IMR-90 (cell line): ENCODE results near the gene ASTN2. TPM values are rescaled to one million over a fixed set of nuclear protein-coding genes. Genes with fewer than 3 reads are reported as not detected.
A peak's percentile ranks its signal among the peaks of the same experiment; 100 is the strongest.

ENCODE experiments used
- ATAC-seq: fragments of 200-7000 bp; cut with Tn5 transposase; 2 replicates; pipeline ENCODE4 v1.9.1; 2020; ENCODE audit warnings: low read depth, mild to moderate bottlenecking, moderate library complexity
- BruUV-seq: library from RNA; stranded (reverse); fragments of 400-500 nt; replicated peaks from 2 replicates; lab custom pipeline; 2021; lab: Mats Ljungman, UMichigan
- CTCF ChIA-PET: fragments of 300-600 bp; formaldehyde crosslinking; extraction: SDS; loops from one replicate; lab custom pipeline; 2021; ENCODE audit warnings: antibody characterized with exemption; lab: Yijun Ruan, JAX
- POLR2A ChIA-PET: fragments of 300-600 bp; sonication (Branson Sonifier 250); formaldehyde crosslinking; loops from one replicate; lab custom pipeline; 2022; ENCODE audit warnings: antibody characterized with exemption; ENCODE audit not compliant: unreplicated experiment; lab: Charles Lee
- DNase-seq: peaks from one replicate; pipeline ENCODE4 v3.0.0; 2013
- H2AFZ ChIP-seq: replicated peaks from 2 replicates; pipeline ENCODE3; 2013; ENCODE audit warnings: low read length, mild to moderate bottlenecking; ENCODE audit not compliant: poor library complexity
- H2AK5ac ChIP-seq: 2 replicates; pipeline ENCODE4 v1.6.1; 2013; ENCODE audit warnings: low read depth, low read length, inconsistent platforms
- H2AK9ac ChIP-seq: replicated peaks from 2 replicates; pipeline ENCODE3; 2013; ENCODE audit warnings: mild to moderate bottlenecking, low read depth, low read length, moderate library complexity; ENCODE audit not compliant: poor library complexity
- H2BK120ac ChIP-seq: 2 replicates; pipeline ENCODE4 v1.6.1; 2013; ENCODE audit warnings: low read depth, low read length, inconsistent platforms
- H2BK15ac ChIP-seq: 3 replicates; pipeline ENCODE4 v1.6.1; 2013; ENCODE audit warnings: low read depth, low read length, inconsistent platforms
- H2BK20ac ChIP-seq: 2 replicates; pipeline ENCODE4 v1.6.1; 2013; ENCODE audit warnings: low read depth, mild to moderate bottlenecking, inconsistent platforms, low read length, moderate library complexity
- H2BK5ac ChIP-seq: 2 replicates; pipeline ENCODE4 v1.6.1; 2013; ENCODE audit warnings: mild to moderate bottlenecking, low read depth, low read length, inconsistent platforms; ENCODE audit not compliant: poor library complexity, severe bottlenecking
- H3K14ac ChIP-seq: replicated peaks from 2 replicates; pipeline ENCODE4 v1.6.1; 2013; ENCODE audit warnings: low read depth, low read length, inconsistent platforms
- H3K18ac ChIP-seq: 2 replicates; pipeline ENCODE4 v1.6.1; 2013; ENCODE audit warnings: low read depth, low read length, control low read depth
- H3K23ac ChIP-seq: 2 replicates; pipeline ENCODE4 v1.6.1; 2013; ENCODE audit warnings: low read depth, low read length, inconsistent platforms
- H3K27ac ChIP-seq: 2 replicates; pipeline ENCODE4 v1.5.1; 2013; ENCODE audit warnings: mild to moderate bottlenecking, control low read depth, low read length; ENCODE audit not compliant: insufficient read depth
- H3K27me3 ChIP-seq: 2 replicates; pipeline ENCODE4 v1.6.1; 2013; ENCODE audit warnings: low read length; ENCODE audit not compliant: control insufficient read depth, insufficient read depth
- H3K36me3 ChIP-seq: 2 replicates; pipeline ENCODE4 v1.6.1; 2013; ENCODE audit warnings: low read length, mixed read lengths; ENCODE audit not compliant: control insufficient read depth, insufficient read depth
- H3K4ac ChIP-seq: 2 replicates; pipeline ENCODE4 v1.6.1; 2013; ENCODE audit warnings: low read depth, low read length, inconsistent platforms
- H3K4me1 ChIP-seq: 2 replicates; pipeline ENCODE4 v1.6.1; 2013; ENCODE audit warnings: low read length, mixed read lengths; ENCODE audit not compliant: control insufficient read depth, insufficient read depth
- H3K4me2 ChIP-seq: 2 replicates; pipeline ENCODE4 v1.6.1; 2013; ENCODE audit warnings: low read depth, mild to moderate bottlenecking, control low read depth, low read length, moderate library complexity
- H3K4me3 ChIP-seq: 2 replicates; pipeline ENCODE4 v1.5.1; 2013; ENCODE audit warnings: low read depth, mild to moderate bottlenecking, control low read depth, low read length, moderate library complexity; ENCODE audit not compliant: insufficient read depth
- H3K56ac ChIP-seq: 2 replicates; pipeline ENCODE4 v1.6.1; 2013; ENCODE audit warnings: low read length, inconsistent platforms; ENCODE audit not compliant: insufficient read depth; ENCODE audit errors: extremely low read depth
- H3K79me1 ChIP-seq, 2 experiments: 2 replicates each; pipeline ENCODE4 v1.6.1; 2013; ENCODE audit warnings: low read length in 2 of 2, inconsistent platforms in 1 of 2, low read depth in 1 of 2
- H3K9ac ChIP-seq: 2 replicates; pipeline ENCODE4 v1.6.1; 2013; ENCODE audit warnings: low read depth, low read length, control low read depth
- H3K9me1 ChIP-seq: 2 replicates; pipeline ENCODE4 v1.6.1; 2013; ENCODE audit warnings: low read length, inconsistent platforms; ENCODE audit not compliant: insufficient read depth
- H3K9me3 ChIP-seq: 2 replicates; pipeline ENCODE4 v1.6.1; 2013; ENCODE audit warnings: low read length; ENCODE audit not compliant: control insufficient read depth, insufficient read depth
- H4K20me1 ChIP-seq: 2 replicates; pipeline ENCODE4 v1.6.1; 2013; ENCODE audit warnings: low read length, inconsistent platforms; ENCODE audit not compliant: insufficient read depth
- H4K5ac ChIP-seq: 2 replicates; pipeline ENCODE4 v1.6.1; 2013; ENCODE audit warnings: mild to moderate bottlenecking, low read depth, low read length, control low read depth
- H4K8ac ChIP-seq, 2 experiments: 2 replicates each; pipeline ENCODE4 v1.6.1; 2013; ENCODE audit warnings: low read depth in 2 of 2, low read length in 2 of 2, control low read depth in 1 of 2, inconsistent platforms in 1 of 2
- H4K91ac ChIP-seq: 2 replicates; pipeline ENCODE4 v1.6.1; 2013; ENCODE audit warnings: low read depth, low read length, inconsistent platforms; ENCODE audit not compliant: insufficient read depth
- BHLHE40 ChIP-seq: fragments of 150-350 bp; IDR thresholded peaks from 2 replicates; pipeline ENCODE4 v1.6.1; 2016; ENCODE audit warnings: mild to moderate bottlenecking, low read depth, low read length
- CEBPB ChIP-seq: IDR thresholded peaks from 2 replicates; pipeline ENCODE4 v1.6.1; 2012; ENCODE audit warnings: low read depth, low read length, improper control_type of control experiment
- CHD1 ChIP-seq: IDR thresholded peaks from 2 replicates; pipeline ENCODE4 v1.6.1; 2012; ENCODE audit warnings: low read depth, low read length, improper control_type of control experiment
- CTCF ChIP-seq: conservative IDR thresholded peaks from 2 replicates; pipeline ENCODE4 v1.5.1; 2012; ENCODE audit warnings: mild to moderate bottlenecking, low read depth, low read length, improper control_type of control experiment
- FOS ChIP-seq: fragments of 150-350 bp; IDR thresholded peaks from 2 replicates; pipeline ENCODE4 v1.6.1; 2016; ENCODE audit warnings: low read depth, low read length
- MAFK ChIP-seq: IDR thresholded peaks from 2 replicates; pipeline ENCODE4 v1.6.1; 2012; ENCODE audit warnings: low read depth, low read length, improper control_type of control experiment
- MAZ ChIP-seq: IDR thresholded peaks from 2 replicates; pipeline ENCODE4 v1.6.1; 2012; ENCODE audit warnings: low read depth, mild to moderate bottlenecking, low read length, improper control_type of control experiment, moderate library complexity, borderline replicate concordance
- MXI1 ChIP-seq: IDR thresholded peaks from 2 replicates; pipeline ENCODE4 v1.6.1; 2012; ENCODE audit warnings: low read depth, mild to moderate bottlenecking, low read length, moderate library complexity, borderline replicate concordance
- NFE2L2 ChIP-seq: fragments of 150-350 bp; IDR thresholded peaks from 2 replicates; pipeline ENCODE4 v1.6.1; 2016; ENCODE audit warnings: low read depth, mild to moderate bottlenecking, low read length
- POLR2A ChIP-seq: IDR thresholded peaks from 2 replicates; pipeline ENCODE4 v1.6.1; 2012; ENCODE audit warnings: mild to moderate bottlenecking, low read depth, low read length
- RAD21 ChIP-seq: IDR thresholded peaks from 2 replicates; pipeline ENCODE4 v1.6.1; 2012; ENCODE audit warnings: low read length, improper control_type of control experiment
- RCOR1 ChIP-seq: IDR thresholded peaks from 2 replicates; pipeline ENCODE4 v1.6.1; 2012; ENCODE audit warnings: mild to moderate bottlenecking, low read length, improper control_type of control experiment; ENCODE audit not compliant: insufficient replicate concordance
- RFX5 ChIP-seq: IDR thresholded peaks from 2 replicates; pipeline ENCODE4 v1.8.0; 2012; ENCODE audit warnings: low read depth, mild to moderate bottlenecking, low read length, moderate library complexity
- SMC3 ChIP-seq: fragments of 150-350 bp; IDR thresholded peaks from 2 replicates; pipeline ENCODE4 v1.6.1; 2016; ENCODE audit warnings: low read depth, mild to moderate bottlenecking, antibody characterized with exemption, low read length, moderate library complexity
- USF2 ChIP-seq: fragments of 150-350 bp; IDR thresholded peaks from 2 replicates; pipeline ENCODE4 v1.6.1; 2017; ENCODE audit warnings: mild to moderate bottlenecking, antibody characterized with exemption, low read length, low read depth
- WGBS, 2 experiments: methylation state at CpG; one replicate each; pipeline versions ENCODE4 v1.1.5 to v1.1.7; 2013; ENCODE audit warnings: missing lambda C conversion rate in 2 of 2; ENCODE audit not compliant: insufficient read length in 1 of 2; ENCODE audit errors: extremely low coverage in 2 of 2; 5-methylcytosine and 5-hydroxymethylcytosine counted together
- dilution Hi-C: fragments of 300-500 bp; cut with HindIII; formaldehyde crosslinking; loops from one replicate; pipeline ENCODE4 v1.14.3; 2018; ENCODE audit warnings: low sequenced_read_pairs; ENCODE audit not compliant: unreplicated experiment
- in situ Hi-C: fragments of 300-500 bp; cut with MboI; formaldehyde crosslinking; loops from 3 replicates; pipeline ENCODE4 v1.14.3; 2019; ENCODE audit warnings: low sequenced_read_pairs, inconsistent platforms, mixed read lengths
- intact Hi-C: fragments of 100-400 bp; cut with micrococcal nuclease; formaldehyde crosslinking; loops from 2 replicates; pipeline ENCODE4 v1.10.0; 2022
- polyA plus RNA-seq, 3 experiments: library from polyadenylated mRNA; depleted of rRNA; stranded (reverse); fragments of >200 nt; gene quantifications; 2 replicates each; pipeline ENCODE4 v1.2.3, GENCODE V29; 2012; ENCODE audit warnings: low replicate concordance in 1 of 3
- total RNA-seq: library from RNA; depleted of rRNA; stranded (reverse); fragments of >200 nt; gene quantifications from 2 replicates; pipeline ENCODE4 v1.2.3, GENCODE V29; 2012
- TF ChIP-seq, protein P1 (sequence below): fragments of 150-350 bp; IDR thresholded peaks from 2 replicates; pipeline ENCODE4 v1.6.1; 2016; ENCODE audit warnings: low read depth, mild to moderate bottlenecking, low read length, moderate library complexity, borderline replicate concordance

The ASTN2 gene
- total and polyA plus RNA-seq, 2 of the 4 experiments (the other 2 are of a cell fraction): 3.8 to 6.8 TPM

DNA sequence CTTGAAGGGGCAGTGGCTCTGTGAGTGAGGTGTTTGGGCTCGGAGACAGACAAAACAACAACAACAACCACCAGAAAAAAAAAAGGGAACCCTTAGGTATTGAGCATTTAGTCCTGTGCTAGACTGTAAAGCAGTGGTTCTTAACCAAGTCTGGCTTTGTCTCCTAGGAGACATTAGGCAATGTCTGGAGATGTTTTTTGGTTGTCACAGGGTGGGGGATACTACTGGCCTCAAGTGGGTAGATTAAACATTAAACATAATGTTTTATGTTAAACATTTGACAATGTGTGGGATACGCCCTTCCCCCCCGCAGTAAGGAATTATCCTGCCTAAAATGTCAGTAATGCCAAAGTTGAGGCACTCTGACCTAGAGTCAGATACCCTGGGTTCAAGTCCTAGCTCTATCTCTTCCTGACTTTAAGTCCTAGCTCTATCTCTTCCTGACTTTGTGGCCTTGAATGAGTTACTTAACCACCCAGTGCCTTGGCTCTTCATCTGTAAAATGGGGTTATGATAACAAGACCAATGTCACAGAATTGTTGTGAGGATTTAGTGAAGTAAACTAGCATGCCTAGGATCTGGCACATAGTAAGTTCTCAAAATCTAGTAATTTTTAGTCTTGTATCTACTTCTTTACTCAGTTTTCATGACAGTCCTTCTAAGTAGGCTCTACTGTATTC, 725.9 kb downstream of the ASTN2 start:
- H4K20me1 ChIP-seq: peaks cover 51% of the 10 kb centered on the region
- no peak overlapping the region for H4K5ac ChIP-seq
- no peak for DNase-seq
- no peak overlapping the region for H3K4me3 ChIP-seq
- H2BK5ac ChIP-seq: no peak overlapping the region
- H2AK5ac ChIP-seq: no peak overlapping the region
- BruUV-seq: no TSS peak
- no peak overlapping the region for H2BK120ac ChIP-seq
- intact Hi-C loops (no loop called here), in situ Hi-C loops (no loop called here), dilution Hi-C loops (no loop called here)
- H3K27ac ChIP-seq: no peak overlapping the region
- H2AK9ac ChIP-seq: no peak overlapping the region
- H3K4me2 ChIP-seq: peak overlapping the region; percentile 99
- no peaks in the 10 kb centered on the region for H3K27me3 ChIP-seq
- no peak overlapping the region for H3K18ac ChIP-seq
- no peak overlapping the region for H3K9ac ChIP-seq
- no peak overlapping the region for H4K8ac ChIP-seq
- no peaks in the 10 kb centered on the region for H3K9me3 ChIP-seq
- no peak for ATAC-seq
- H4K91ac ChIP-seq: no peak overlapping the region
- no peak overlapping the region for H3K56ac ChIP-seq
- WGBS, 2 experiments: no CpG with 5 or more reads among the region's 3 CpGs
- ChIA-PET CTCF (no interaction called here), POLR2A (interaction anchor here (0.6 kb wide), 1 partner anchor 808 kb away, joined by 5 read pairs; no protein-coding TSS in a partner anchor)
- peak overlapping the region; percentile 14; the same call in 1 of the 2 replicates for H3K14ac ChIP-seq
- no peak overlapping the region for H2BK20ac ChIP-seq
- 0 out of 2 replicates have a peak overlapping the region, but pooled peaks have one; percentile 28 for H3K23ac ChIP-seq
- H2BK15ac ChIP-seq: no peak overlapping the region
- H3K4me1 ChIP-seq: peaks cover 18% of the 10 kb centered on the region
- H3K9me1 ChIP-seq: peaks cover 21% of the 10 kb centered on the region
- no peak for TF ChIP-seq CEBPB
- no peak for TF ChIP-seq CHD1
- TF ChIP-seq MAZ: no peak
- no peak for TF ChIP-seq SMC3
- no peak for TF ChIP-seq RAD21
- no peak for TF ChIP-seq RCOR1
- no peak for TF ChIP-seq FOS
- TF ChIP-seq NFE2L2: no peak
- TF ChIP-seq BHLHE40: no peak
- TF ChIP-seq USF2: no peak
- TF ChIP-seq POLR2A: no peak
- TF ChIP-seq RFX5: no peak
- no peak for TF ChIP-seq MXI1
- no peak for TF ChIP-seq CTCF
- no peak for TF ChIP-seq MAFK
- TF ChIP-seq, protein P1, sequence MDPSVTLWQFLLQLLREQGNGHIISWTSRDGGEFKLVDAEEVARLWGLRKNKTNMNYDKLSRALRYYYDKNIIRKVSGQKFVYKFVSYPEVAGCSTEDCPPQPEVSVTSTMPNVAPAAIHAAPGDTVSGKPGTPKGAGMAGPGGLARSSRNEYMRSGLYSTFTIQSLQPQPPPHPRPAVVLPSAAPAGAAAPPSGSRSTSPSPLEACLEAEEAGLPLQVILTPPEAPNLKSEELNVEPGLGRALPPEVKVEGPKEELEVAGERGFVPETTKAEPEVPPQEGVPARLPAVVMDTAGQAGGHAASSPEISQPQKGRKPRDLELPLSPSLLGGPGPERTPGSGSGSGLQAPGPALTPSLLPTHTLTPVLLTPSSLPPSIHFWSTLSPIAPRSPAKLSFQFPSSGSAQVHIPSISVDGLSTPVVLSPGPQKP: no peak
- no peak overlapping the region for H3K4ac ChIP-seq
- no peak overlapping the region for H2AFZ ChIP-seq
- H3K36me3 ChIP-seq: no peaks in the 10 kb centered on the region; the same call in 1 of the 2 replicates
- peaks cover 53 to 72% of the 10 kb centered on the region in 2 experiments for H3K79me1 ChIP-seq
